T47D (cell line): ENCODE results near the gene SETX.

Source experiments
- DNase-seq, 2 experiments: peaks; one replicate each; pipeline versions ENCODE4 v3.0.0 to v3.0.0-alpha.2; 2011 to 2012; ENCODE audit warnings: low read depth in 1 of 2, low spot score in 1 of 2
- JUND ChIP-seq: IDR thresholded peaks from 2 replicates; pipeline ENCODE4 v1.6.1; 2012; ENCODE audit warnings: low read depth
- in situ Hi-C: cut with HindIII; loops from 2 replicates; pipeline ENCODE4 v1.10.0; 2016; ENCODE audit warnings: low sequenced_read_pairs, low pct_unique_long_range_greater_than_20kb

SETX gene

DNA sequence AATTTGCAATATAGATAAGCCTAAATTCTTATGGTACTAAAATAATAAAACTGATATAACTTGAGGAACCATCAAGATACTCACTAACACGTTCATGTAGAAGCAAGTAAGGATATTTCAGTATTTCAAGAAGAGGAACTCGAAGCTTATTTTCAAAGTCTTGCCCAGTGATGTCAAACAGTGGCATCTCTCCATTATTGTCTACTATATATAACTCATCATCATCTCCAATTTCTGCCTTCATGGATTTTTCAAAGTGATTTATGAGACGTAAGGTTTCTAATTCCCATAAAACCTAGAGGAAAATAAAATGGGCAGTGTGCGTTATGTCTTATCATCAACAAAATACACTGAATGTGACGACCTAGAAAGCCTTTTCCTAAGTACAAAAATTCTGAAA lies 8.6 kb downstream of the SETX start:
- no peak for DNase-seq
- no peak for TF ChIP-seq JUND
- in situ Hi-C loops: no loop called here

DNA sequence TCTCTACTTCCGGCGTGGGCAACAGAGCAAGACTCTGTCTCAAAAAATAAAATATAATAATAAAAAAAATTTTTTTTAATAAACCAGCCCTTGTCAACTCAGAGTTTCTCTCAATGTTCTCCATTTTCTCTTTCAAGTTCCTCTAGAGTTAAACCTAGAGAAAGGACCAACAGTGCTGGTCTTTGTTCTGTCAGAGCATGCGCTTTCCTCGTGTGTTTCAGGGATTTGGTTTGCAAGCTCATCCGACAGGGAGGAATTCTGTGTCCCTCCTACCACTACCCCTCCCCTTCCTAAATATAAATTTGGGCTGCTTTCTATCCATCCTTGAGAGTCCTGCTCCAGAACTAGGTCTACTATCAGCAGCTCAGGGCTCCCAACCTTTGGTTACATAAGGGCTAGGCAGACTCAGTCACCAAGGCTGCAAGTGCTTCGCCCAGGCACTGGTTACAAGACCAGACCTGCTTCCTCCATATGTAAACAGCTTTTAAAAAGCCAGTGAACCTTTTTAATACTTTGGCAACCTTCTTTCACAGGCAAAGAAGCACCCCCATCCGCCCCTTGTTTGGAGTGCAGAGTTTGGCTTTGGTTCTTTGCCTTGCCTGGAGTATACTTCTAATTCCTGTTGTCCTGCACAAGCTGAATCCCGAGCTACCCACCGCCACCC lies 13.5 kb downstream of the SETX start:
- DNase-seq: no peak
- in situ Hi-C loops: no loop called here
- TF ChIP-seq JUND: no peak

DNA sequence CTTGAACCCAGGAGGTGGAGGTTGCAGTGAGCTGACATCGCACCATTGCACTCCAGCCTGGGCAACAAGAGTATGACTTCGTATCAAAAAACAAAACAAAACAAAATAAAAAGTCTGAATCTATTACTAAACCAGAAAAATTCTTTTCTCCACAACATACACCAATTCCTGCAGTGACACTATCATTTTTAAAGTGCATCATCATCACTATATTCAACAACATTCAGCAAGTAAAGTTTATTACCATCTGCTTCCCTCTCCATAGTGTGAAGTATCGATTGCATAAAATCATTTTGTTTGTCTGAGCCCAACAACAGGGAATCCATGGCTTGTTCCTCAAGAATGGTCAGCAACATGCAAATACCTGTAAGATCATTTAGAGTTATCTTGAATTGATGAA lies 20.4 kb downstream of the SETX start:
- TF ChIP-seq JUND: no peak
- in situ Hi-C loops: no loop called here
- no peak for DNase-seq

DNA sequence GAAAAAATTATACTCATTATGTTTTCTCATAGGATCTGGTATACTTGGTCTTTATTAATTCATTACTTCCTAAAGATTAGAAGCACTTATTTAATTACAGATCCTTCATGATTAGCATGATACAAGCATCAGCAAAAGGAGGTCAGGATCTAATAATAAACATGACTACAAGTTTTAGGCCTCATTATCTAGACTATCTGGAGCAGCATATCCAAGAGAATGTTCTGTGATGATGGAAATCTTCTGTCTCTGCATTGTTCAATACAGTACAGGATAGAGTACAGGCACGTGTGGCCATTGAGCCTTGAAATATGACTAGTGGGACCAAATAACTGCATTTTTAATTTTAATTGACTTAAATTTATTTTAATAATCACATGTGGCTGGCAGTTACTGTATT lies 21.2 kb downstream of the SETX start:
- in situ Hi-C loops: no loop called here
- TF ChIP-seq JUND: no peak
- no peak for DNase-seq

DNA sequence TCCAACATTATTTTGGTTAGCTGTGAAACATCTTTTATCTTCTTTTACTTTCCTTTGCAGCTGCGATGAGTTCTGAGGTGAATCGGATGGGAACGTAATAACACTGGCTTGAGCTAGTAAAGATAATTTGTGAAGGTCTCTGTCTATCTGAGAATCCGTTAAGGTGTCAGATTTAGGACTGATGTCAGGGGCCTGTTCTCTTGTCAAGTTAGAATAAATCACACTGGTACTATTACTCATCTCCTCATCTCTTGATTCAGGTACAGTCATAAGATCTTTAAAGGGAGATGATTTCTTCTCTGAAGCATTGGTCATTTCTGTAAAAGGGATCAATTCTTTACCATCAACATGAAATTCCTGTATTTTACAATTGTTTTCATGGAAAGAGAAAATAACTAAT lies 26.2 kb downstream of the SETX start:
- DNase-seq: no peak
- no peak for TF ChIP-seq JUND
- in situ Hi-C loops: no loop called here

DNA sequence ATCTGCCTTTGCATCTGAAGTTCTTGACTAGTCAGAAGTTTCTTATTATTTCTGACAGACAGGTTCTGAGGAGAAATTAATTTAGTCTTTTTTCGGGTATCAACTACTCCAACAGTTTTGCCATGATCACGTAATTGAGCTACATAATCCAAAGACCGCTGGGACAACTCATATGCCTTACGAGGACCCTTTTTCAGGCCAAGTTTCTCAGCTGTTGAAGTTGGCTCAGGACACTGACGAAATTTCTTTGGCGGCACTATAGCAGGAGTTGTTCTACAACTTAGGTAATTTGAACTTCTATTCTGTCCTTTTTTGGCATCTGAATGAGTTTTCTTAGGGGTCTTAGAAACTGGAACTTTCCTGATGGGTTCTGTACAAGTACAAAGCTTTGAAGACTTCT lies 27.2 kb downstream of the SETX start:
- no peak for DNase-seq
- in situ Hi-C loops: no loop called here
- no peak for TF ChIP-seq JUND

DNA sequence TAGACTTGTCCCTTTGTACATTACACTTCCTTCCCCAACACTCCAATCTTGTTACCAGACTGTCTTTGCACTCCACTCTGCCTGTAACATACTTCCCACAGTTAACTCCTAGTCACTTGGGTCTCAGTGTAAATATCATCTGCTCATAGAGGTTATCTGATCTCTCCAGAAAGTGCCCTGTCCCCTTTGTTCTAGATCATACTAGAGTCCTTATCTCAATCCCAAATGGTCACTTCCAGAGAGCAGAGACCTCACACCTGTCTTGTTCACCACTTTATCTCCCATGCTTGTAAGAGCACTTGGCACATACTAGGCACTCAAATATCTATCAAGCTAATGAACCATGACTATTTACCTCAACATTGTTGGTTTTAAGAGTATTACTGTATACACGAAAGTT lies 30.4 kb downstream of the SETX start:
- TF ChIP-seq JUND: no peak
- DNase-seq: no peak
- in situ Hi-C loops: no loop called here

DNA sequence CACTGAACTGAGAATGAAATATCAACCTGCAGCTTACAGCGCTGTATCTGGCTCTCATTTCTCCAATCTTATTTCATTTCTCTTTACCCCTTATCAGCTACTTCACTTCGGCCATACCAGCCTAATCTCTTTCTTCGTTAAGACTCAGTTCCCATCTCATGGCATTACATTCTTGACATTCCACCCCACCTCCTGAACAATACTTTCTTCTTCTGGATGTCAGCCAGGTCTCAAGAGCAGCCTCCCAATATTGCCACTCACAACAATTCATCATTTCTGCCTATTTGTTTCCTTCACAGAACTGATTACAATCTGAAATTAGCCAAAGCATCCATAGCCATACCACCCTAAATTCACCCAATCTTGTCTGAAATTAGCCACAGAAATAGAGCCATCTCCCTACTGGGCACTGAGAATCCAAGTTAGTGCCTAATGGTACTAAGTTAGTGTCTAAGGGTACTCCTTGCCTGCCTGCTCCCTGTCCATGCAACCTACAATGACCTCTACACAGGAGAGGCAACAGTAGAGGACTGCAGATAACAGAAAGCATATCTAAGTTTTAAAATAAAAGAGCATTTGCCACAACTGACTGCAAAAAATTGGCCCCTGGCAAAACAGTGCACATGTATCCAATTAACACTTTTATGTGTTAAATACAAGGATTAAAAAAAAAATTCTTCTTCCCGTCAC lies 35.2 kb downstream of the SETX start:
- in situ Hi-C loops: no loop called here
- DNase-seq: no peak

DNA sequence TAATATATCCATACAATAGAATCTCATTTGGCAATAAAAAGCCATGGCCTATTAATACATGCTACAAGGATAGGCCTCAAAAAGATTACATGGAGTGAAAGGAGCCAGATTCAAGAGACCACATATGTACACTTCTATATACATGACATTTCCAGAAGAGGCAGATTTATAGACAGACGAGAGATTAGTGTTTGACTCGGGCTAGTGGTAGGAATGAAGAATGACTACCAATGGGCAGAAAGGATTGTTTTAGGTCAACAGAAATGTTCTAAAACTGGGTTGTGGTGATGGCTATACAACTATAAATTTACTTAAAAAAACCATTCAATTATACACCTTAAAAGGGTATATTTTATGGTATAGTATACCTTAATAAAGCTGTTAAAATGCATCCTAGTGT lies 41.9 kb downstream of the SETX start:
- TF ChIP-seq JUND: no peak
- DNase-seq: peak in 1 of 2 experiments; percentile 33
- in situ Hi-C loops: no loop called here

More for the DNA sequence above, 35.2 kb downstream of the SETX start:
- TF ChIP-seq JUND: no peak

DNA sequence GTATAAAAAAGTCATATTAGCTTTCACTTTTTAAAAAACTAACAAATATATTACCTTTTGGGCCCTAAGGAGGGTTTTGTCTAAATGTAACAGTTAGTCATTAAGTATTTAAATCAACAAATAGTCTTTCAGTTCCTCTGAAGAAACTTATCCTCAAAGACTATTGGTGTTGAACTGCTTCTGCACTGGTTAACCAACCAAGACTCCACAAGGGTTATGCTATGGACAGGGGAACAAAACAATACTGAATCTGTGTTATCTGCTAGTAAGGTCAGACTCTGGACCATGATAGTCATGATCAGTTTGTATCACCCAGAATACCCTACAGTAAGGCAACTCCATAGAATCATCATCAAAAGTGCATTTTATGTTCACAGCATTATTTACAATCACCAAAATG lies 42.4 kb downstream of the SETX start:
- TF ChIP-seq JUND: no peak
- in situ Hi-C loops: no loop called here
- no peak for DNase-seq

DNA sequence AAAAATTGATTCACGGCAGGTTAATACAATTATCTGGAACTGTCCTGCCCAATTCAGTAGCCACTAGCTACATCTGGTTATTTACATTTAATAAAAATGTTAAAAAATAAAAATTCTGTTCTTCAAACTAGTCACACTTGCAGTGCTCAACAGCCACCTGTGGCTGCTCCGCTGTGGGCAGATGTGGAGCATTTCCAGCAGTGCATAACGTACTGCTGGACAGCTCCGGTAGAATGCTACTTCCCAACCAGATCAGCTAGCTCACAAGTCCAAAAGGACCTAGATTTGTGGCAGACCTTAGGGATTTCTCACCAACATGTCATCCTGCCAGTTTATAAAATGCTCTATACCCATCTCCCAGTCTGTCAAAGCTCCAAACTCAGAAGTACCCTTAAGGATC lies 42.8 kb downstream of the SETX start:
- peak in 1 of 2 experiments; percentile 13 for DNase-seq
- TF ChIP-seq JUND: no peak
- in situ Hi-C loops: no loop called here

DNA sequence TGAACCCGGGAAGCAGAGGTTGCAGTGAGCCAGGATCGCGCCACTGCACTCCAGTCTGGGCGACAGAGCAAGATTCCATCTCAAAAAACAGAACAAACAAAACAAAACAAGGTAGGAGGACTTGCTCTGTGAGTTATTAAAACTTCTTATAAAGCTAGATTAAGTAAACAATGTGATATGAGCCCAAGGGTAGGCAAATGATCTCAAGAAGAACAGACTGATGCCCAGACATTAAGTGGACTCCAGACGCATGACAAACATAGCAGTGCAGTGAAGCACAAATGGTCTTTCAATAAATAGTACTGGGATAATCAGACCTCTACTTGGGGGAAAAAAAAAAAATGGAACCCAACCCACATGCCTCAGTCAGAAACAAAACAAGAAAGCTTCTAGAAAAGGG lies 45.7 kb downstream of the SETX start:
- in situ Hi-C loops: no loop called here
- peak in 1 of 2 experiments; percentile 29 for DNase-seq
- TF ChIP-seq JUND: no peak

DNA sequence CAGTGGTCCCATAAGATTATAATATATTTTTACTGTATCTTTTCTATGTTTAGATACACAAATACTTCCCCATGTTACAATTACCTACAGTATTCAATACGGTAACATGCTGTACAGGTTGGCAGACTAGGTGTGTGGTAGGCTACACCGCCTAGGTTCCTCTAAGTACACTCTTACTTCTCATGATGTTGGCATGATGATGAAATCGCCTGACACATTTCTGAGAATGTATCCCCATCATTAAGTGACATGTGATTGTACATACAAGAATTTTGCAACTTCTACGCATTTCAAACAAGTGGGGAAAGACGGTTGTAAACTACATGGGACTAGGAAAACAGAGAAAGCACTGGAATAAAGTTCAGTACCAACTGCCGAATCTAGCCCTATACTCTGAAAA lies 53.3 kb downstream of the SETX start:
- TF ChIP-seq JUND: no peak
- in situ Hi-C loops: no loop called here
- DNase-seq: no peak

DNA sequence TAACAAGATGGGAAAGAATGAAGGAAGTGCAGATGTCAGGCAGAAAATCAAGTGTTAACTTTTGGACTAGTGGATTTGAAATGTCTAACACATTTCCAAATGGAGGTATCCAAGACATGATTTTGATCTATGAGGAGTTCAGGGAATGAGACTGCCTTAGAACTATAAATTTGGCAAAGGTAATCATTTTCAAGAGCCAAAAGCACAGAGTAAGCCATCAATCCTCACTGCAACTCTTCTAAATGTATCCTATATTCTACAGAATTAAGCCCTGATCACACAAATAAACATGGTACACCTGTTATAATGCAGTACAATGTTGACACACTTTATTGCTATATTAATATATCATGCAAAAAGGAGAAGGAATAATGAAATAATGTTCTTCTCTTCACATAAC lies 55.6 kb downstream of the SETX start:
- in situ Hi-C loops: no loop called here
- DNase-seq: no peak
- no peak for TF ChIP-seq JUND
